HUES64 (cell line): ENCODE measurements around the gene PROM2.

ENCODE experiments used
- H3K27ac ChIP-seq: 2 replicates; pipeline ENCODE4 v1.7.0; 2013; ENCODE audit warnings: low read depth, low read length, inconsistent platforms
- H3K27me3 ChIP-seq: 2 replicates; pipeline ENCODE4 v1.6.1; 2013; ENCODE audit warnings: mild to moderate bottlenecking, low read length; ENCODE audit not compliant: insufficient read depth
- H3K36me3 ChIP-seq: 2 replicates; pipeline ENCODE4 v1.6.1; 2013; ENCODE audit warnings: mild to moderate bottlenecking, low read length; ENCODE audit not compliant: insufficient read depth
- H3K4me1 ChIP-seq: 2 replicates; pipeline ENCODE4 v1.6.1; 2013; ENCODE audit warnings: mild to moderate bottlenecking, low read length, moderate library complexity; ENCODE audit not compliant: insufficient read depth
- H3K4me3 ChIP-seq: 2 replicates; pipeline ENCODE4 v1.5.1; 2013; ENCODE audit warnings: mild to moderate bottlenecking, low read length, moderate library complexity
- H3K9ac ChIP-seq: 2 replicates; pipeline ENCODE4 v1.6.1; 2013; ENCODE audit warnings: mild to moderate bottlenecking, low read depth, low read length
- H3K9me3 ChIP-seq: 2 replicates; pipeline ENCODE4 v1.6.1; 2013; ENCODE audit warnings: low read depth, low read length; ENCODE audit not compliant: insufficient read depth
- WGBS: fragments of 150-250, 120-280 bp; methylation state at CpG from one replicate; pipeline ENCODE4 v1.1.7; 2013; ENCODE audit warnings: missing lambda C conversion rate; 5-methylcytosine and 5-hydroxymethylcytosine counted together

Gene PROM2

GRCh38 chr2:95318431-95319220 is 44.4 kb downstream of the PROM2 start:
- H3K36me3 ChIP-seq, result no peaks in the 10 kb centered on the region
- 90% methylated on average over 13 of the region's 13 CpGs for WGBS
- H3K9ac ChIP-seq, result no peak overlapping the region
- H3K9me3 ChIP-seq, result no peaks in the 10 kb centered on the region
- no peaks in the 10 kb centered on the region for H3K4me1 ChIP-seq
- no peak overlapping the region for H3K4me3 ChIP-seq
- no peaks in the 10 kb centered on the region for H3K27me3 ChIP-seq
- H3K27ac ChIP-seq, result no peak overlapping the region

- Histone ChIP-seq H3K36me3 (no peaks in the 10 kb centered on the region), H3K4me3 (no peak overlapping the region), H3K27ac (no peak overlapping the region), H3K9ac (no peak overlapping the region), H3K9me3 (no peaks in the 10 kb centered on the region), H3K27me3 (no peaks in the 10 kb centered on the region), H3K4me1 (no peaks in the 10 kb centered on the region)
- 91% methylated on average over 23 of the region's 23 CpGs for WGBS
Measured at GRCh38 chr2:95319481-95320343, 45.5 kb downstream of the PROM2 start.

- Histone ChIP-seq H3K9me3 (no peaks in the 10 kb centered on the region), H3K4me3 (no peak overlapping the region), H3K27ac (no peak overlapping the region), H3K36me3 (no peaks in the 10 kb centered on the region), H3K27me3 (no peaks in the 10 kb centered on the region), H3K4me1 (no peaks in the 10 kb centered on the region), H3K9ac (no peak overlapping the region)
- WGBS, result 90% methylated on average over 10 of the region's 11 CpGs
Measured at GRCh38 chr2:95320344-95320712, 46.1 kb downstream of the PROM2 start.

- 94% methylated on average over 17 of the region's 18 CpGs for WGBS
- H3K4me3 ChIP-seq, result no peak overlapping the region
- no peaks in the 10 kb centered on the region for H3K4me1 ChIP-seq
- H3K9ac ChIP-seq, result no peak overlapping the region
- no peaks in the 10 kb centered on the region for H3K27me3 ChIP-seq
- no peaks in the 10 kb centered on the region for H3K9me3 ChIP-seq
- H3K36me3 ChIP-seq, result no peaks in the 10 kb centered on the region
- no peak overlapping the region for H3K27ac ChIP-seq
Measured at GRCh38 chr2:95320986-95321767, 46.9 kb downstream of the PROM2 start.

GRCh38 chr2:95323347-95324155 is 49.3 kb downstream of the PROM2 start:
- H3K9me3 ChIP-seq, result no peaks in the 10 kb centered on the region
- 77% methylated on average over 26 of the region's 26 CpGs for WGBS
- H3K4me1 ChIP-seq, result no peaks in the 10 kb centered on the region
- H3K36me3 ChIP-seq, result no peaks in the 10 kb centered on the region
- H3K4me3 ChIP-seq, result no peak overlapping the region
- no peak overlapping the region for H3K27ac ChIP-seq
- H3K9ac ChIP-seq, result no peak overlapping the region
- H3K27me3 ChIP-seq, result no peaks in the 10 kb centered on the region

GRCh38 chr2:95325026-95325425 is 50.8 kb downstream of the PROM2 start:
- WGBS, result 93% methylated on average over 13 of the region's 13 CpGs
- Histone ChIP-seq H3K4me3 (no peak overlapping the region), H3K27ac (no peak overlapping the region), H3K9ac (no peak overlapping the region), H3K36me3 (no peaks in the 10 kb centered on the region), H3K27me3 (no peaks in the 10 kb centered on the region), H3K9me3 (no peaks in the 10 kb centered on the region), H3K4me1 (no peaks in the 10 kb centered on the region)

- Histone ChIP-seq H3K27ac (no peak overlapping the region), H3K36me3 (no peaks in the 10 kb centered on the region), H3K4me1 (no peaks in the 10 kb centered on the region), H3K9me3 (no peaks in the 10 kb centered on the region), H3K27me3 (no peaks in the 10 kb centered on the region), H3K9ac (no peak overlapping the region), H3K4me3 (no peak overlapping the region)
- 94% methylated on average over 10 of the region's 10 CpGs for WGBS
Measured at GRCh38 chr2:95325590-95326432, 51.6 kb downstream of the PROM2 start.

GRCh38 chr2:95326433-95327140 is 52.3 kb downstream of the PROM2 start:
- H3K36me3 ChIP-seq, result no peaks in the 10 kb centered on the region
- H3K27ac ChIP-seq, result no peak overlapping the region
- no peaks in the 10 kb centered on the region for H3K27me3 ChIP-seq
- no peaks in the 10 kb centered on the region for H3K4me1 ChIP-seq
- WGBS, result 92% methylated on average over 30 of the region's 30 CpGs
- H3K9ac ChIP-seq, result no peak overlapping the region
- no peak overlapping the region for H3K4me3 ChIP-seq
- no peaks in the 10 kb centered on the region for H3K9me3 ChIP-seq

GRCh38 chr2:95327861-95328260 is 53.6 kb downstream of the PROM2 start:
- Histone ChIP-seq H3K27me3 (no peaks in the 10 kb centered on the region), H3K27ac (no peak overlapping the region), H3K9me3 (no peaks in the 10 kb centered on the region), H3K4me3 (no peak overlapping the region), H3K4me1 (no peaks in the 10 kb centered on the region), H3K36me3 (no peaks in the 10 kb centered on the region), H3K9ac (no peak overlapping the region)
- WGBS, result 88% methylated on average over 7 of the region's 7 CpGs
